Keratinocyte (primary cell): Measurements from ENCODE around the gene CPS1. TPM values are rescaled to one million over a fixed set of nuclear protein-coding genes. Genes with fewer than 3 reads are reported as not detected.

ENCODE experiments used
- DNase-seq: peaks from one replicate; pipeline ENCODE4 v3.0.0-alpha.2; 2011; ENCODE audit warnings: low read depth, missing footprints, low spot score
- FAIRE-seq: peaks from 2 replicates; lab custom pipeline; 2011; peaks lifted over from hg19 to GRCh38; lab: Jason Lieb, UNC
- H2AFZ ChIP-seq: 2 replicates; pipeline ENCODE4 v1.6.0; 2012; ENCODE audit warnings: low read length, control low read depth, inconsistent platforms; ENCODE audit not compliant: control insufficient read depth
- H3K27ac ChIP-seq: 2 replicates; pipeline ENCODE4 v1.5.1; 2011; ENCODE audit warnings: low read length; ENCODE audit not compliant: control insufficient read depth, insufficient read depth
- H3K27me3 ChIP-seq: 3 replicates; pipeline ENCODE4 v1.6.0; 2011; ENCODE audit warnings: low read length; ENCODE audit not compliant: control insufficient read depth, insufficient read depth; ENCODE audit errors: extremely low read depth
- H3K36me3 ChIP-seq, 2 experiments: 2 replicates in 1 of 2; 3 replicates in 1 of 2; pipeline ENCODE4 v1.5.1; 2011; ENCODE audit warnings: low read length in 2 of 2, mild to moderate bottlenecking in 1 of 2; ENCODE audit not compliant: control insufficient read depth in 2 of 2, insufficient read depth in 2 of 2; ENCODE audit errors: extremely low read depth in 1 of 2
- H3K4me1 ChIP-seq: 3 replicates; pipeline ENCODE4 v1.5.1; 2011; ENCODE audit warnings: low read length; ENCODE audit not compliant: control insufficient read depth, insufficient read depth; ENCODE audit errors: extremely low read depth
- H3K4me2 ChIP-seq: 3 replicates; pipeline ENCODE4 v1.6.0; 2011; ENCODE audit warnings: low read depth, low read length; ENCODE audit not compliant: control insufficient read depth, insufficient read depth; ENCODE audit errors: extremely low read depth
- H3K4me3 ChIP-seq, 3 experiments: fragments of 200-600 bp in 1 of 3; sonication (generic) in 1 of 3; 2 replicates in 2 of 3; 3 replicates in 1 of 3; pipeline ENCODE4 v1.5.1; 2011 to 2016; ENCODE audit warnings: low read length in 3 of 3, mild to moderate bottlenecking in 3 of 3, control low read depth in 2 of 3, inconsistent platforms in 1 of 3, low read depth in 1 of 3, mixed read lengths in 1 of 3, mixed run types in 1 of 3, moderate library complexity in 1 of 3; ENCODE audit not compliant: control insufficient read depth in 2 of 3, insufficient read depth in 2 of 3; ENCODE audit errors: extremely low read depth in 1 of 3
- H3K79me2 ChIP-seq: 2 replicates; pipeline ENCODE4 v1.6.0; 2012; ENCODE audit warnings: low read length; ENCODE audit not compliant: control insufficient read depth, insufficient read depth
- H3K9ac ChIP-seq: 3 replicates; pipeline ENCODE4 v1.6.0; 2011; ENCODE audit warnings: low read length; ENCODE audit not compliant: control insufficient read depth, insufficient read depth; ENCODE audit errors: extremely low read depth
- H3K9me1 ChIP-seq: 3 replicates; pipeline ENCODE4 v1.6.0; 2011; ENCODE audit warnings: low read length; ENCODE audit not compliant: control insufficient read depth, insufficient read depth; ENCODE audit errors: extremely low read depth
- H3K9me3 ChIP-seq: 2 replicates; pipeline ENCODE4 v1.5.1; 2012; ENCODE audit warnings: low read depth, low read length; ENCODE audit not compliant: control insufficient read depth
- H4K20me1 ChIP-seq: 3 replicates; pipeline ENCODE4 v1.6.0; 2011; ENCODE audit warnings: low read length; ENCODE audit not compliant: control insufficient read depth, insufficient read depth; ENCODE audit errors: extremely low read depth
- EZH2 ChIP-seq: IDR thresholded peaks from one replicate; pipeline ENCODE4 v1.6.1; 2012; ENCODE audit warnings: inconsistent platforms, mild to moderate bottlenecking, low read length, moderate library complexity
- dilution Hi-C: fragments of 300-500 bp; cut with MboI; formaldehyde crosslinking; loops from one replicate; pipeline ENCODE4 v1.7.0; 2020; ENCODE audit warnings: low sequenced_read_pairs; ENCODE audit not compliant: extremely low pct_ligation_motif_present
- polyA plus RNA-seq, 5 experiments: library from polyadenylated mRNA; depleted of rRNA in 3 of 5; stranded (reverse) in 3 of 5; stranded (forward) in 1 of 5; unstranded in 1 of 5; fragments of >200 nt; gene quantifications; 1 replicate in 1 of 5; 2 replicates in 3 of 5; 3 replicates in 1 of 5; pipeline versions ENCODE4 v1.2.1 to v1.2.3, GENCODE V29; 2011 to 2012; ENCODE audit warnings: missing spikeins in 2 of 5, low read depth in 1 of 5, low replicate concordance in 1 of 5
- TF ChIP-seq, protein P1 (sequence below), 3 experiments: IDR thresholded peaks in 1 of 3; conservative IDR thresholded peaks in 1 of 3; optimal IDR thresholded peaks in 1 of 3; 2 replicates in 2 of 3; 3 replicates in 1 of 3; pipeline versions ENCODE3 to v1.5.1; 2011; ENCODE audit warnings: low read length in 3 of 3, mild to moderate bottlenecking in 3 of 3, moderate library complexity in 2 of 3, control low read depth in 1 of 3, inconsistent platforms in 1 of 3; ENCODE audit not compliant: insufficient read depth in 2 of 3; ENCODE audit errors: extremely low read depth in 1 of 3

Gene CPS1
- polyA plus RNA-seq, 1 donor (not counting 4 experiments of a cell fraction or from before 2014, with no cell fraction given) = 33.0 TPM

DNA sequence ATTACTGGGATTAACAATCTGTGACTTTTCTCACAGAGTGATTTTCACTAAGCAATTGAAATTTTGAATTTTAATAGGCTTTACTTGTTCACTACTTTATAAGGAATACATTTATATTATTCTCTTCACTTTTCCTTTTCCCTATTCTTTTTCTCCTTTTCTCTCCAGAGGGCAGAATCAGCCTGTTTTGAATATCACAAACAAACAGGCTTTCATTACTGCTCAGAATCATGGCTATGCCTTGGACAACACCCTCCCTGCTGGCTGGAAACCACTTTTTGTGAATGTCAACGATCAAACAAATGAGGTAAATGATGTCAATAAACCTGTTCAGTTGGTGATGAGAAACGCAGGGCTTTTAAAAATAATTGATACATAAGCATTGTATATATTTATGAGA, 35.3 kb downstream of the CPS1 start:
- dilution Hi-C loops = no loop called here
- FAIRE-seq (no peak), DNase-seq (no peak)
- H4K20me1 ChIP-seq = no peaks in the 10 kb centered on the region
- peaks cover 0 to 3% of the 10 kb centered on the region in 2 experiments for H3K36me3 ChIP-seq
- no peaks in the 10 kb centered on the region for H3K9me3 ChIP-seq
- TF ChIP-seq, protein P1, sequence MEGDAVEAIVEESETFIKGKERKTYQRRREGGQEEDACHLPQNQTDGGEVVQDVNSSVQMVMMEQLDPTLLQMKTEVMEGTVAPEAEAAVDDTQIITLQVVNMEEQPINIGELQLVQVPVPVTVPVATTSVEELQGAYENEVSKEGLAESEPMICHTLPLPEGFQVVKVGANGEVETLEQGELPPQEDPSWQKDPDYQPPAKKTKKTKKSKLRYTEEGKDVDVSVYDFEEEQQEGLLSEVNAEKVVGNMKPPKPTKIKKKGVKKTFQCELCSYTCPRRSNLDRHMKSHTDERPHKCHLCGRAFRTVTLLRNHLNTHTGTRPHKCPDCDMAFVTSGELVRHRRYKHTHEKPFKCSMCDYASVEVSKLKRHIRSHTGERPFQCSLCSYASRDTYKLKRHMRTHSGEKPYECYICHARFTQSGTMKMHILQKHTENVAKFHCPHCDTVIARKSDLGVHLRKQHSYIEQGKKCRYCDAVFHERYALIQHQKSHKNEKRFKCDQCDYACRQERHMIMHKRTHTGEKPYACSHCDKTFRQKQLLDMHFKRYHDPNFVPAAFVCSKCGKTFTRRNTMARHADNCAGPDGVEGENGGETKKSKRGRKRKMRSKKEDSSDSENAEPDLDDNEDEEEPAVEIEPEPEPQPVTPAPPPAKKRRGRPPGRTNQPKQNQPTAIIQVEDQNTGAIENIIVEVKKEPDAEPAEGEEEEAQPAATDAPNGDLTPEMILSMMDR (optimal IDR thresholded peaks at IDR 0.05 in 1 of 3, IDR thresholded peaks at IDR 0.05 in 1 of 3, conservative IDR thresholded peaks at IDR 0.05 in 1 of 3; ENCODE audit: extremely low read depth in 1 of 3, insufficient read depth in 2 of 3, low read length in 3 of 3) = no peak
- no peak for TF ChIP-seq EZH2
- H2AFZ ChIP-seq = no peak overlapping the region
- H3K9me1 ChIP-seq = no peaks in the 10 kb centered on the region
- H3K9ac ChIP-seq = no peak overlapping the region
- H3K4me1 ChIP-seq = no peaks in the 10 kb centered on the region
- no peaks in the 10 kb centered on the region for H3K27me3 ChIP-seq
- no peak overlapping the region for H3K4me2 ChIP-seq
- no peaks in the 10 kb centered on the region for H3K79me2 ChIP-seq
- no peak overlapping the region for H3K27ac ChIP-seq
- H3K4me3 ChIP-seq = no peak overlapping the region

DNA sequence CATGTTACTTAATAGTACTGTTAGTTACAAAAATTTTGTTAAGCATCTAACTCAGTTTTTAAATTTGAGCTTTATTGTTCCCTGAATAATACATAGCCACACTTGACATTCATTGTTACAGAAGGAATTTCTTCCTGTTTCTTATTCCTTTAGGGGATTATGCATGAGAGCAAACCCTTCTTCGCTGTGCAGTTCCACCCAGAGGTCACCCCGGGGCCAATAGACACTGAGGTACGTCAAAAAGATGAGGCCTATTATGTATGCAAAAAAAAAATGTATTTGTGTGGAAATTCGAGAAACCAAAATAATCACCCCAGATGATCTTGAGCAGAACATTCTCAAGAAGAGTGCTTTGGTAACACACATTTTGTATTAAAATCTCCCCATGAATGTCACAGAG, 36.3 kb downstream of the CPS1 start:
- H3K4me2 ChIP-seq = no peak overlapping the region
- dilution Hi-C loops = no loop called here
- H3K9me3 ChIP-seq = no peaks in the 10 kb centered on the region
- H3K9me1 ChIP-seq = no peaks in the 10 kb centered on the region
- H3K79me2 ChIP-seq = no peaks in the 10 kb centered on the region
- H2AFZ ChIP-seq = no peak overlapping the region
- H3K9ac ChIP-seq = no peak overlapping the region
- no peaks in the 10 kb centered on the region for H3K4me1 ChIP-seq
- H4K20me1 ChIP-seq = no peaks in the 10 kb centered on the region
- no peak for DNase-seq
- no peak for TF ChIP-seq EZH2
- TF ChIP-seq, protein P1 (optimal IDR thresholded peaks at IDR 0.05 in 1 of 3, IDR thresholded peaks at IDR 0.05 in 1 of 3, conservative IDR thresholded peaks at IDR 0.05 in 1 of 3; ENCODE audit: extremely low read depth in 1 of 3, insufficient read depth in 2 of 3, low read length in 3 of 3) = no peak
- no peaks in the 10 kb centered on the region for H3K27me3 ChIP-seq
- H3K27ac ChIP-seq = no peak overlapping the region
- FAIRE-seq = no peak
- peaks cover 0 to 3% of the 10 kb centered on the region in 2 experiments for H3K36me3 ChIP-seq
- no peak overlapping the region for H3K4me3 ChIP-seq
